ENCODE data around the gene PCDHGA5. TPM values are rescaled to one million over a fixed set of nuclear protein-coding genes. Genes with fewer than 3 reads are reported as not detected.
"Not testable (repeated sequence)": the region's sequence is repeated elsewhere in the genome, so short reads cannot be mapped to it uniquely, and the experiment has no call there.

PCDHGA5 gene
- total RNA-seq, 4 donors from 2014 or later: 1.5 to 4.0 (median 2.7) TPM

- Histone ChIP-seq H3K4me3 (no peak within 1 kb of the TSS), H3K9me3 (peaks cover 73% of the 10 kb centered on the region), H3K36me3 (no peaks in the 10 kb centered on the region), H3K27me3 (peaks cover 9% of the 10 kb centered on the region), H3K27ac (no peak within 1 kb of the TSS), H3K4me1 (no peaks in the 10 kb centered on the region)
- TF ChIP-seq EP300 (IDR thresholded peaks at IDR 0.05): no peak
- no peak for TF ChIP-seq POLR2AphosphoS5 (IDR thresholded peaks at IDR 0.05)
- TF ChIP-seq CTCF (IDR thresholded peaks at IDR 0.05): no peak
- TF ChIP-seq POLR2A (IDR thresholded peaks at IDR 0.05): no peak
- WGBS: 40% methylated on average over 28 of the region's 38 CpGs
- DNase-seq (ENCODE audit: low spot score in 2 of 2): no peak
Measured at GRCh38 chr5:141392429-141393198, 28.7 kb downstream of the PCDHGA5 start, which contains the start of gene PCDHGA8. TSS of gene PCDHGA8 (plus strand) at chr5:141392633. CDS start at chr5:141392814, 181 bp downstream.

- H3K4me3 ChIP-seq: no peak overlapping the region
- no peak for DNase-seq (ENCODE audit: low spot score in 2 of 2)
- H3K36me3 ChIP-seq: no peaks in the 10 kb centered on the region
- TF ChIP-seq CTCF (IDR thresholded peaks at IDR 0.05) (no peak), POLR2A (IDR thresholded peaks at IDR 0.05) (no peak), EP300 (IDR thresholded peaks at IDR 0.05) (no peak), POLR2AphosphoS5 (IDR thresholded peaks at IDR 0.05) (no peak)
- H3K27ac ChIP-seq: no peak overlapping the region
- 28% methylated on average over 19 of the region's 21 CpGs for WGBS
- no peaks in the 10 kb centered on the region for H3K4me1 ChIP-seq
- H3K27me3 ChIP-seq: peaks cover 9% of the 10 kb centered on the region
- H3K9me3 ChIP-seq: peaks cover 73% of the 10 kb centered on the region
Measured at GRCh38 chr5:141393267-141393666, 29.3 kb downstream of the PCDHGA5 start.

GRCh38 chr5:141394401-141395187 lies 30.6 kb downstream of the PCDHGA5 start:
- H3K27ac ChIP-seq; H3K4me1 ChIP-seq; H3K36me3 ChIP-seq; H3K4me3 ChIP-seq; DNase-seq (ENCODE audit: low spot score in 2 of 2): not testable (repeated sequence)
- WGBS: 32% methylated on average over 29 of the region's 53 CpGs
- Histone ChIP-seq H3K9me3 (peaks cover 71% of the 10 kb centered on the region), H3K27me3 (peaks cover 13% of the 10 kb centered on the region)

- not testable (repeated sequence) for H3K27me3 ChIP-seq; H3K36me3 ChIP-seq; H3K4me1 ChIP-seq; H3K27ac ChIP-seq; DNase-seq (ENCODE audit: low spot score in 2 of 2)
- WGBS: 7% methylated on average over 25 of the region's 43 CpGs
- TF ChIP-seq CTCF (IDR thresholded peaks at IDR 0.05): peak; percentile 25 to 42
- Histone ChIP-seq H3K4me3 (peak within 1 kb of the TSS; percentile 20), H3K9me3 (peaks cover 65% of the 10 kb centered on the region)
Measured at GRCh38 chr5:141397756-141398551, 34.0 kb downstream of the PCDHGA5 start, which contains the start of gene PCDHGB5. TSS of gene PCDHGB5 (plus strand) at chr5:141397947. CDS start at chr5:141398128, 181 bp downstream.

GRCh38 chr5:141398608-141399007 lies 34.6 kb downstream of the PCDHGA5 start:
- no peak for DNase-seq (ENCODE audit: low spot score in 2 of 2)
- WGBS: 25% methylated on average over 15 of the region's 15 CpGs
- H3K9me3 ChIP-seq: peaks cover 65% of the 10 kb centered on the region
- no peak overlapping the region for H3K27ac ChIP-seq
- H3K4me1 ChIP-seq: no peaks in the 10 kb centered on the region
- TF ChIP-seq EP300 (IDR thresholded peaks at IDR 0.05) (no peak), CTCF (IDR thresholded peaks at IDR 0.05) (no peak), POLR2A (IDR thresholded peaks at IDR 0.05) (no peak), POLR2AphosphoS5 (IDR thresholded peaks at IDR 0.05) (no peak)
- H3K36me3 ChIP-seq: no peaks in the 10 kb centered on the region
- no peak overlapping the region for H3K4me3 ChIP-seq
- H3K27me3 ChIP-seq: peaks cover 5% of the 10 kb centered on the region

Data from suprapubic skin (tissue), 4 donors.